Kidney (tissue), 14 donors: Measurements from ENCODE around the gene G3BP1. TPM values are rescaled to one million over a fixed set of nuclear protein-coding genes. Genes with fewer than 3 reads are reported as not detected.

ENCODE experiments used
- DNase-seq, 5 donors: peaks; one replicate each; pipeline ENCODE4 v3.0.0-alpha.2; 2013 to 2020
- FAIRE-seq: peaks from 2 replicates; lab custom pipeline; 2012; peaks lifted over from hg19 to GRCh38; lab: Jason Lieb, UNC
- H3K27ac ChIP-seq, 2 donors: one replicate each; pipeline ENCODE4 v1.7.0; 2013; ENCODE audit warnings: low read depth in 2 of 2, low read length in 2 of 2, inconsistent platforms in 1 of 2
- H3K27me3 ChIP-seq: one replicate; pipeline ENCODE4 v1.7.1; 2013; ENCODE audit warnings: low read length, inconsistent platforms; ENCODE audit not compliant: control insufficient read depth, insufficient read depth
- H3K36me3 ChIP-seq, 3 donors: one replicate each; pipeline versions ENCODE4 v1.7.0 to v1.7.1; 2013; ENCODE audit warnings: low read length in 3 of 3, control low read depth in 1 of 3, inconsistent platforms in 1 of 3; ENCODE audit not compliant: insufficient read depth in 3 of 3, control insufficient read depth in 2 of 3
- H3K4me1 ChIP-seq, 3 donors: one replicate each; pipeline versions ENCODE4 v1.7.0 to v1.7.1; 2013; ENCODE audit warnings: low read length in 3 of 3, inconsistent platforms in 1 of 3, low read depth in 1 of 3; ENCODE audit not compliant: control insufficient read depth in 2 of 3, insufficient read depth in 2 of 3
- H3K4me3 ChIP-seq, 3 donors: one replicate each; pipeline versions ENCODE4 v1.7.0 to v1.8.1; 2013; ENCODE audit warnings: low read length in 3 of 3, control low read depth in 1 of 3, inconsistent platforms in 1 of 3
- H3K9ac ChIP-seq, 3 donors: one replicate each; pipeline versions ENCODE4 v1.7.0 to v1.7.1; 2013; ENCODE audit warnings: low read length in 3 of 3, control low read depth in 1 of 3, inconsistent platforms in 1 of 3
- H3K9me3 ChIP-seq, 3 donors: one replicate each; pipeline versions ENCODE4 v1.7.0 to v1.7.1; 2013; ENCODE audit warnings: low read length in 3 of 3, control low read depth in 1 of 3, inconsistent platforms in 1 of 3; ENCODE audit not compliant: control insufficient read depth in 2 of 3, insufficient read depth in 1 of 3
- CTCF ChIP-seq: IDR thresholded peaks from 3 replicates; pipeline ENCODE4 v1.5.1; 2012; ENCODE audit warnings: mild to moderate bottlenecking, moderate library complexity, borderline replicate concordance; ENCODE audit not compliant: insufficient read depth; ENCODE audit errors: extremely low read depth
- intact Hi-C: fragments of 100-400 bp; cut with DNase I; formaldehyde crosslinking; loops from one replicate; pipeline ENCODE4 v1.11.1; 2022
- polyA plus RNA-seq: library from polyadenylated mRNA; stranded (reverse); fragments of 350-450 nt; fragmentation: Illumina TruSeq; extraction: RNeasy Lipid Tissue Mini Kit (QIAGEN cat#74804); gene quantifications from one replicate; pipeline ENCODE4 v1.2.3, GENCODE V29; 2014; ENCODE audit warnings: low read depth, low replicate concordance; ENCODE audit not compliant: insufficient read depth
- total RNA-seq: library from RNA; stranded (reverse); fragmentation: NEBNext Ultra II Directional; extraction: Animal tissue kit (Norgen Biotek cat#: 25700); gene quantifications from one replicate; pipeline ENCODE4 v1.2.1, GENCODE V29; 2021
- donor health status: control.
- donor health status: control.
- donor health status: control.
- donor health status: control.
- donor health status: control.
- donor health status: DM: yes; HTN: yes; CAD: no.
- donor health status: Normal renal cell carcinoma (clear cell type).

G3BP1 gene
- total and polyA plus RNA-seq, 2 donors from 2014 or later: 34.2 to 165 TPM

- no peaks in the 10 kb centered on the region for H3K27me3 ChIP-seq
- no peak overlapping the region for H3K4me3 ChIP-seq
- H3K9ac ChIP-seq: peak overlapping the region in 1 of 3 donors; percentile 13
- peaks cover 0 to 2% (median under 1%) of the 10 kb centered on the region in 3 donors for H3K4me1 ChIP-seq
- H3K36me3 ChIP-seq: peaks cover under 1 to 4% (median 2%) of the 10 kb centered on the region in 3 donors
- H3K27ac ChIP-seq: peak overlapping the region in 1 of 2 donors; percentile 24
- intact Hi-C loops: loop anchor here (5.0 kb wide), 1 partner anchor 83 kb away; no protein-coding TSS in a partner anchor
- FAIRE-seq: no peak
- TF ChIP-seq CTCF: no peak
- no peaks in the 10 kb centered on the region for H3K9me3 ChIP-seq
- peak in 2 of 5 donors; percentile 78 to 81 for DNase-seq
Observed at GRCh38 chr5:151739939-151740335, 31.8 kb upstream of the G3BP1 start.

- Histone ChIP-seq H3K36me3 (peaks cover 4 to 7% (median 5%) of the 10 kb centered on the region in 3 donors), H3K27ac (peak overlapping the region; percentile 20 to 62), H3K9ac (no peak overlapping the region), H3K4me3 (no peak overlapping the region), H3K27me3 (no peaks in the 10 kb centered on the region), H3K9me3 (no peaks in the 10 kb centered on the region), H3K4me1 (peaks cover 0 to 5% (median 2%) of the 10 kb centered on the region in 3 donors)
- DNase-seq (peak; percentile 76 to 90 (median 85)), FAIRE-seq (no peak)
- intact Hi-C loops: loop anchor here (5.0 kb wide), 1 partner anchor 83 kb away; no protein-coding TSS in a partner anchor
- TF ChIP-seq CTCF: peak; percentile 76
Observed at GRCh38 chr5:151740336-151740942, 31.3 kb upstream of the G3BP1 start.

GRCh38 chr5:151740958-151741373 lies 30.8 kb upstream of the G3BP1 start:
- DNase-seq: no peak
- H3K36me3 ChIP-seq: peaks cover 4 to 11% (median 5%) of the 10 kb centered on the region in 3 donors
- H3K27me3 ChIP-seq: no peaks in the 10 kb centered on the region
- no peak overlapping the region for H3K27ac ChIP-seq
- H3K9me3 ChIP-seq: no peaks in the 10 kb centered on the region
- no peak overlapping the region for H3K4me3 ChIP-seq
- no peak overlapping the region for H3K9ac ChIP-seq
- intact Hi-C loops: loop anchor here (5.0 kb wide), 1 partner anchor 84 kb away; no protein-coding TSS in a partner anchor
- no peak for FAIRE-seq
- peaks cover 0 to 7% (median 2%) of the 10 kb centered on the region in 3 donors for H3K4me1 ChIP-seq
- TF ChIP-seq CTCF: no peak
